NT2/D1 (cell line): ENCODE measurements around the gene AZIN2.

Source experiments
- SUZ12 ChIP-seq: IDR thresholded peaks from 2 replicates; pipeline ENCODE4 v1.6.1; 2011; ENCODE audit not compliant: insufficient read length, insufficient read depth; ENCODE audit errors: extremely low read depth
- YY1 ChIP-seq: IDR thresholded peaks from 2 replicates; pipeline ENCODE4 v1.6.1; 2011; ENCODE audit not compliant: insufficient read length, insufficient read depth
- ZNF274 ChIP-seq: IDR thresholded peaks from 2 replicates; pipeline ENCODE4 v1.6.1; 2011; ENCODE audit warnings: mild to moderate bottlenecking, low read depth, low read length

DNA sequence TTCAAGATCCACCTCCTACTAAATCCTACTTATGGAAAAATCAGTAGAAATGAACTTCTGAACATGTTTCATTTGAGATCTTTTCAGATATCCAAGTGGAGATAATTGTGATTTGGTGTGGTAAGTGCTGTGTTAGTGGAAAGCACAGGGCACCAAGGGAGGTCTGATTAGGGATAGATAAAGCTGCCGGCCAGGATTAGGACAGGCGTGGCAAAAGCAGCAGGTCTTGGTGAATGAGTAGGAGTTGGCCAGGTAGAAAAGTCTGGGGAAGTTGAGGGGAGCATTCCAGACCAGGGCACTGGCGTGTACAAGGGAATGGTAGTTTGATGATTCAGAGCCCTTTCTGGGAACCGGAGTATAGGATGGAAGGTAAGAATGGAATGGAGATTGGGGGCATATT, 47.8 kb downstream of the AZIN2 start:
- no peak for TF ChIP-seq YY1
- TF ChIP-seq SUZ12: no peak
- TF ChIP-seq ZNF274: no peak
